Activated CD4-positive, alpha-beta T cell treated with anti-CD3 and anti-CD28 coated beads for 36 hours (primary cell): ENCODE data around the gene ZSCAN2. TPM values are rescaled to one million over a fixed set of nuclear protein-coding genes. Genes with fewer than 3 reads are reported as not detected.

ENCODE experiments used
- ATAC-seq: fragments of 200-7000 bp; cut with Tn5 transposase; one replicate; pipeline ENCODE4 v1.10.0; 2021; ENCODE audit warnings: mild to moderate bottlenecking, moderate library complexity
- CTCF ChIA-PET: fragments of 350-600 bp; sonication (Branson Sonifier 250); formaldehyde crosslinking; loops from one replicate; lab custom pipeline; 2021; ENCODE audit warnings: antibody characterized with exemption; lab: Charles Lee
- POLR2A ChIA-PET: fragments of 350-600 bp; sonication (Branson Sonifier 250); formaldehyde crosslinking; loops from one replicate; lab custom pipeline; 2021; ENCODE audit warnings: antibody characterized with exemption, inconsistent platforms; lab: Charles Lee
- DNase-seq: peaks from one replicate; pipeline ENCODE4 v3.0.0-alpha.2; 2020
- H3K27ac Mint-ChIP-seq: one replicate; pipeline ENCODE4 v1.8.0; 2021; ENCODE audit warnings: mixed read lengths
- H3K27me3 Mint-ChIP-seq: one replicate; pipeline ENCODE4 v1.8.0; 2021; ENCODE audit warnings: mixed read lengths
- H3K36me3 Mint-ChIP-seq: one replicate; pipeline ENCODE4 v1.8.0; 2021; ENCODE audit warnings: low read depth, mixed read lengths
- H3K4me1 Mint-ChIP-seq: one replicate; pipeline ENCODE4 v1.8.0; 2021; ENCODE audit warnings: mixed read lengths
- H3K4me3 Mint-ChIP-seq: one replicate; pipeline ENCODE4 v1.8.0; 2021; ENCODE audit warnings: mild to moderate bottlenecking, moderate library complexity, mixed read lengths
- H3K9me3 Mint-ChIP-seq: one replicate; pipeline ENCODE4 v1.8.0; 2021; ENCODE audit warnings: low read depth, mixed read lengths
- intact Hi-C, 2 experiments: fragments of 100-400 bp; cut with DNase I in 1 of 2; cut with micrococcal nuclease in 1 of 2; formaldehyde crosslinking; loops; one replicate each; pipeline versions ENCODE4 v1.14.2 to v1.15.1; 2022 to 2024; cut with DNase I, micrococcal nuclease
- total RNA-seq, 2 experiments: library from RNA; stranded (reverse); gene quantifications; one replicate each; pipeline ENCODE4 v1.2.3, GENCODE V29; 2021

Gene ZSCAN2
- total RNA-seq, 2 experiments from 2014 or later, result 5.1 to 5.4 TPM

GRCh38 chr15:84598250-84598649, 2.6 kb upstream of the ZSCAN2 start:
- peak; percentile 25 for ATAC-seq
- ChIA-PET POLR2A (interaction anchor here (1.3 kb wide), 1 partner anchor 58 kb away, joined by 3 read pairs; no protein-coding TSS in a partner anchor), CTCF (interaction anchor here (0.6 to 4.2 kb wide), 19 partner anchors 10 to 371 kb away, joined by 3 to 17 read pairs (median 4); partner anchors contain the start of gene WDR73)
- no peak for DNase-seq
- Mint-ChIP-seq H3K9me3 (no peaks in the 10 kb centered on the region), H3K27ac (no peak overlapping the region), H3K4me1 (peaks cover 45% of the 10 kb centered on the region), H3K27me3 (no peaks in the 10 kb centered on the region), H3K4me3 (no peak overlapping the region), H3K36me3 (no peaks in the 10 kb centered on the region)
- intact Hi-C loops, result loop anchor here in 1 of 2 experiments (1.0 to 5.0 kb wide), 2 partner anchors 234 to 280 kb away; no protein-coding TSS in a partner anchor

GRCh38 chr15:84598993-84599392, 1.8 kb upstream of the ZSCAN2 start:
- Mint-ChIP-seq H3K27me3 (no peaks in the 10 kb centered on the region), H3K36me3 (no peaks in the 10 kb centered on the region), H3K4me1 (peaks cover 50% of the 10 kb centered on the region), H3K9me3 (no peaks in the 10 kb centered on the region), H3K27ac (no peak overlapping the region), H3K4me3 (no peak overlapping the region)
- CTCF ChIA-PET, result interaction anchor here (0.6 to 4.2 kb wide), 24 partner anchors 10 to 486 kb away, joined by 3 to 17 read pairs (median 4); partner anchors contain the start of gene WDR73
- ATAC-seq, result peak; percentile 20
- POLR2A ChIA-PET, result interaction anchor here (0.5 to 1.3 kb wide), 3 partner anchors 9 to 57 kb away, joined by 3 to 5 read pairs (median 3); no protein-coding TSS in a partner anchor
- DNase-seq, result peak; percentile 70
- intact Hi-C loops, result loop anchor here (1.0 to 5.0 kb wide), 3 partner anchors 233 to 329 kb away; no protein-coding TSS in a partner anchor

- intact Hi-C loops, result loop anchor here (1.0 to 5.0 kb wide), 10 partner anchors 29 to 380 kb away; partner anchors contain the start of genes WDR73 (in 2 of the 2), ZNF592 (in 2 of the 2) and SEC11A (in 1 of the 2)
- POLR2A ChIA-PET, result interaction anchor here (1.3 kb wide), 1 partner anchor 32 kb away, joined by 5 read pairs; no protein-coding TSS in a partner anchor
- DNase-seq, result no peak
- Mint-ChIP-seq H3K36me3 (peaks cover 4% of the 10 kb centered on the region), H3K9me3 (no peaks in the 10 kb centered on the region), H3K4me3 (peak overlapping the region; percentile 82), H3K4me1 (peaks cover 54% of the 10 kb centered on the region), H3K27ac (no peak overlapping the region), H3K27me3 (no peaks in the 10 kb centered on the region)
- ATAC-seq, result no peak
- CTCF ChIA-PET, result interaction anchor here (0.7 to 4.2 kb wide), 14 partner anchors 9 to 328 kb away, joined by 3 to 17 read pairs (median 6); no protein-coding TSS in a partner anchor
Measured at GRCh38 chr15:84599906-84600305, 903 bp upstream of the ZSCAN2 start.

GRCh38 chr15:84600331-84600686, 500 bp upstream of the ZSCAN2 start:
- CTCF ChIA-PET, result interaction anchor here (0.8 to 4.2 kb wide), 7 partner anchors 9 to 278 kb away, joined by 3 to 17 read pairs (median 3); no protein-coding TSS in a partner anchor
- Mint-ChIP-seq H3K27ac (peak overlapping the region; percentile 48), H3K4me1 (peaks cover 58% of the 10 kb centered on the region), H3K9me3 (no peaks in the 10 kb centered on the region), H3K36me3 (peaks cover 7% of the 10 kb centered on the region), H3K4me3 (peak overlapping the region; percentile 82), H3K27me3 (no peaks in the 10 kb centered on the region)
- DNase-seq, result peak; percentile 71
- intact Hi-C loops, result loop anchor here (1.0 to 5.0 kb wide), 8 partner anchors 30 to 380 kb away; partner anchors contain the start of genes WDR73 (in 2 of the 2), ZNF592 (in 2 of the 2) and SEC11A (in 1 of the 2)
- ATAC-seq, result peak; percentile 39
- POLR2A ChIA-PET, result interaction anchor here (1.1 kb wide), 1 partner anchor 328 kb away, joined by 3 read pairs; no protein-coding TSS in a partner anchor

GRCh38 chr15:84601555-84601838, 688 bp downstream of the ZSCAN2 start:
- H3K4me3 Mint-ChIP-seq, result peak overlapping the region; percentile 82
- no peaks in the 10 kb centered on the region for H3K27me3 Mint-ChIP-seq
- ATAC-seq (no peak), DNase-seq (no peak)
- ChIA-PET CTCF (interaction anchor here (0.6 to 4.2 kb wide), 4 partner anchors 13 to 216 kb away, joined by 3 to 17 read pairs (median 3); no protein-coding TSS in a partner anchor), POLR2A (interaction anchor here (0.6 to 0.7 kb wide), 3 partner anchors 9 to 30 kb away, joined by 3 to 4 read pairs (median 4); no protein-coding TSS in a partner anchor)
- H3K36me3 Mint-ChIP-seq, result peaks cover 13% of the 10 kb centered on the region
- intact Hi-C loops, result loop anchor here (2.0 to 5.0 kb wide), 4 partner anchors 31 to 161 kb away; partner anchors contain the start of gene ZNF592 (in 2 of the 2)
- peak overlapping the region; percentile 58 for H3K27ac Mint-ChIP-seq
- H3K9me3 Mint-ChIP-seq, result no peaks in the 10 kb centered on the region
- peaks cover 65% of the 10 kb centered on the region for H3K4me1 Mint-ChIP-seq

- ChIA-PET CTCF (no interaction called here), POLR2A (interaction anchor here (1.2 kb wide), 1 partner anchor 34 kb away, joined by 5 read pairs; no protein-coding TSS in a partner anchor)
- peaks cover 21% of the 10 kb centered on the region for H3K36me3 Mint-ChIP-seq
- H3K4me1 Mint-ChIP-seq, result peaks cover 56% of the 10 kb centered on the region
- intact Hi-C loops, result loop anchor here (5.0 kb wide), 2 partner anchors 143 to 158 kb away; partner anchors contain the start of gene ZNF592 (in 1 of the 2)
- H3K27me3 Mint-ChIP-seq, result no peaks in the 10 kb centered on the region
- H3K4me3 Mint-ChIP-seq, result no peak overlapping the region
- ATAC-seq (no peak), DNase-seq (no peak)
- no peaks in the 10 kb centered on the region for H3K9me3 Mint-ChIP-seq
- H3K27ac Mint-ChIP-seq, result no peak overlapping the region
Measured at GRCh38 chr15:84603630-84604379, 3.0 kb downstream of the ZSCAN2 start.

GRCh38 chr15:84604826-84605553, 4.2 kb downstream of the ZSCAN2 start:
- ChIA-PET POLR2A (interaction anchor here (0.6 to 1.2 kb wide), 3 partner anchors 33 to 54 kb away, joined by 3 to 5 read pairs (median 4); partner anchors contain the start of gene WDR73), CTCF (interaction anchor here (0.7 to 2.1 kb wide), 4 partner anchors 10 to 241 kb away, joined by 3 to 5 read pairs (median 3); no protein-coding TSS in a partner anchor)
- Mint-ChIP-seq H3K36me3 (peaks cover 21% of the 10 kb centered on the region), H3K4me3 (peak overlapping the region; percentile 52), H3K27ac (peak overlapping the region; percentile 93), H3K9me3 (no peaks in the 10 kb centered on the region), H3K27me3 (no peaks in the 10 kb centered on the region), H3K4me1 (peaks cover 45% of the 10 kb centered on the region)
- intact Hi-C loops, result loop anchor here (5.0 kb wide), 2 partner anchors 142 to 157 kb away; partner anchors contain the start of gene ZNF592 (in 1 of the 2)
- ATAC-seq, result peak; percentile 5
- DNase-seq, result peak; percentile 74

GRCh38 chr15:84605554-84605882, 4.7 kb downstream of the ZSCAN2 start:
- POLR2A ChIA-PET, result interaction anchor here (0.6 to 0.9 kb wide), 2 partner anchors 49 to 53 kb away, joined by 3 to 4 read pairs; partner anchors contain the start of gene WDR73
- peaks cover 41% of the 10 kb centered on the region for H3K4me1 Mint-ChIP-seq

GRCh38 chr15:84606653-84607120, 5.9 kb downstream of the ZSCAN2 start:
- ChIA-PET CTCF (interaction anchor here (0.7 to 2.1 kb wide), 2 partner anchors 19 to 120 kb away, joined by 3 to 5 read pairs; no protein-coding TSS in a partner anchor), POLR2A (interaction anchor here (0.6 kb wide), 1 partner anchor 385 kb away, joined by 3 read pairs; no protein-coding TSS in a partner anchor)
- Mint-ChIP-seq H3K27me3 (no peaks in the 10 kb centered on the region), H3K4me3 (no peak overlapping the region), H3K36me3 (peaks cover 21% of the 10 kb centered on the region), H3K27ac (no peak overlapping the region), H3K9me3 (no peaks in the 10 kb centered on the region), H3K4me1 (peaks cover 39% of the 10 kb centered on the region)
- DNase-seq (no peak), ATAC-seq (no peak)
- intact Hi-C loops, result no loop called here

More at GRCh38 chr15:84605554-84605882, 4.7 kb downstream of the ZSCAN2 start:
- Mint-ChIP-seq H3K36me3 (peaks cover 21% of the 10 kb centered on the region), H3K27ac (peak overlapping the region; percentile 93), H3K9me3 (no peaks in the 10 kb centered on the region), H3K4me3 (peak overlapping the region; percentile 52), H3K27me3 (no peaks in the 10 kb centered on the region)
- CTCF ChIA-PET, result interaction anchor here (0.7 to 2.1 kb wide), 4 partner anchors 10 to 241 kb away, joined by 3 to 5 read pairs (median 3); no protein-coding TSS in a partner anchor
- DNase-seq (no peak), ATAC-seq (no peak)
- intact Hi-C loops, result no loop called here

GRCh38 chr15:84608707-84609284, 8.0 kb downstream of the ZSCAN2 start:
- intact Hi-C loops, result no loop called here
- CTCF ChIA-PET, result interaction anchor here (1.4 kb wide), 1 partner anchor 9 kb away, joined by 10 read pairs; no protein-coding TSS in a partner anchor
- H3K9me3 Mint-ChIP-seq, result no peaks in the 10 kb centered on the region
- no peak for ATAC-seq
- POLR2A ChIA-PET, result no interaction called here
- H3K36me3 Mint-ChIP-seq, result peaks cover 21% of the 10 kb centered on the region
- no peak overlapping the region for H3K27ac Mint-ChIP-seq
- H3K27me3 Mint-ChIP-seq, result no peaks in the 10 kb centered on the region
- peaks cover 23% of the 10 kb centered on the region for H3K4me1 Mint-ChIP-seq
- H3K4me3 Mint-ChIP-seq, result no peak overlapping the region
- DNase-seq, result no peak
